HG03342 (cell line): ENCODE data around the gene UBTD1.

ENCODE experiments used
- ATAC-seq: cut with Tn5 transposase; IDR thresholded peaks from one replicate; pipeline ENCODE4 v1.9.1; 2021; ENCODE audit warnings: mild to moderate bottlenecking, moderate library complexity; ENCODE audit not compliant: unreplicated experiment

The UBTD1 gene

GRCh38 chr10:97481071-97481470 lies 17.7 kb upstream of the UBTD1 start:
- ATAC-seq: no peak

GRCh38 chr10:97482381-97482780 lies 16.3 kb upstream of the UBTD1 start:
- no peak for ATAC-seq

GRCh38 chr10:97483506-97483905 lies 15.2 kb upstream of the UBTD1 start:
- no peak for ATAC-seq

- no peak for ATAC-seq
Measured at GRCh38 chr10:97483921-97484320, 14.8 kb upstream of the UBTD1 start.

- ATAC-seq: no peak
Measured at GRCh38 chr10:97485647-97486281, 13.0 kb upstream of the UBTD1 start.

- ATAC-seq: no peak
Measured at GRCh38 chr10:97490592-97490991, 8.1 kb upstream of the UBTD1 start.

GRCh38 chr10:97494151-97494550 lies 4.6 kb upstream of the UBTD1 start:
- ATAC-seq: no peak

- ATAC-seq: no peak
Measured at GRCh38 chr10:97494863-97495506, 3.7 kb upstream of the UBTD1 start.

GRCh38 chr10:97497572-97498075 lies 1.1 kb upstream of the UBTD1 start:
- peak; percentile 33 for ATAC-seq

GRCh38 chr10:97498076-97498840 lies 466 bp upstream of the UBTD1 start, which contains the start of gene MMS19:
TSS of gene MMS19 (minus strand) at chr10:97498422. CDS start at chr10:97498384, 38 bp downstream.
- ATAC-seq: peak; percentile 92

GRCh38 chr10:97499561-97500296 lies 1.0 kb downstream of the UBTD1 start:
- ATAC-seq: no peak

GRCh38 chr10:97500297-97500575 lies 1.5 kb downstream of the UBTD1 start:
- no peak for ATAC-seq

GRCh38 chr10:97502916-97503315 lies 4.2 kb downstream of the UBTD1 start:
- ATAC-seq: no peak

- ATAC-seq: no peak
Measured at GRCh38 chr10:97503406-97503805, 4.7 kb downstream of the UBTD1 start.

GRCh38 chr10:97505152-97505551 lies 6.4 kb downstream of the UBTD1 start:
- ATAC-seq: no peak

- ATAC-seq: no peak
Measured at GRCh38 chr10:97506199-97506991, 7.7 kb downstream of the UBTD1 start.

GRCh38 chr10:97508342-97508741 lies 9.6 kb downstream of the UBTD1 start:
- ATAC-seq: no peak

- no peak for ATAC-seq
Measured at GRCh38 chr10:97509120-97509680, 10.5 kb downstream of the UBTD1 start.

GRCh38 chr10:97510686-97511085 lies 12.0 kb downstream of the UBTD1 start:
- no peak for ATAC-seq
